Stimulated activated CD8-positive, alpha-beta memory T cell treated with anti-CD3 and anti-CD28 coated beads, Interleukin-4, amount 100 ng/mL, for 1 hour (primary cell): ENCODE data around the gene MORC3.
"Not testable (repeated sequence)": the region's sequence is repeated elsewhere in the genome, so short reads cannot be mapped to it uniquely, and the experiment has no call there.

ENCODE experiments used
- DNase-seq, 2 donors: peaks; one replicate each; pipeline ENCODE4 v3.0.0-alpha.2; 2020; ENCODE audit warnings: low read depth in 2 of 2, low spot score in 1 of 2

MORC3 gene

DNA sequence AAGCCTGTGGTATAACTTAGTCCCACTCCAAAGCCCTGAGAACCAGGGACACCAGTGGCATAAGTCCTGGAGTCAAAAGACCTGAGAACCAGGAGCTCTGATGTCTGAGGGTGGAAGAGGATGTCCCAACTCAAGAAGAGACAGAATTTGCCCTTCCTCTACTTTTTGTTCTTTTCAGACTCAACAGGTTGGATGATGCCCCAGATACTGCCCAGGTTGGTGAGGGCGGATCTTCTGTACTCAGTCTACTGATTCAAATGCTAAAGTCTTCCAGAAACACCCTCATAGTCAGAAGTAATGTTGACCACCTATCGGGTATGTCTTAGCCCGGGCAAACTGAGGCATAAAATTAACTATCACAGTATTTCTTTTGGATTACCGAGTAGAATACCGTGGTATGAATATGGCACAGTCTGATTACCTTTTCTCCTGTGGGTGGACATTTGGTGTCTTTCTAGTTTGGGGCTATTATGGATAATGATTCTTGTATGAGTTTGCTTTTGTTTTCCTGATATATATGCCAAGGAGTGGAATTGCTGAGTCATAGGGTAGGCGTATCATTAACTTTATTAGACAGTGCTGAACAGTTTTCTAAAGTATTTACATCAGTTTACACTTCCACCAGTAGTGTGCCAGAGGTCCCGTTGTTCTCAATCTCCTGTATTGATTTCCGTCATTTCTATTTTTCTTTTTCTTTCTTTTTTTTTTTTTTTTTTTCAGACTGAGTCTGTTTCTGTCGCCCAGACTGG, 62.0 kb downstream of the MORC3 start:
- no peak for DNase-seq

DNA sequence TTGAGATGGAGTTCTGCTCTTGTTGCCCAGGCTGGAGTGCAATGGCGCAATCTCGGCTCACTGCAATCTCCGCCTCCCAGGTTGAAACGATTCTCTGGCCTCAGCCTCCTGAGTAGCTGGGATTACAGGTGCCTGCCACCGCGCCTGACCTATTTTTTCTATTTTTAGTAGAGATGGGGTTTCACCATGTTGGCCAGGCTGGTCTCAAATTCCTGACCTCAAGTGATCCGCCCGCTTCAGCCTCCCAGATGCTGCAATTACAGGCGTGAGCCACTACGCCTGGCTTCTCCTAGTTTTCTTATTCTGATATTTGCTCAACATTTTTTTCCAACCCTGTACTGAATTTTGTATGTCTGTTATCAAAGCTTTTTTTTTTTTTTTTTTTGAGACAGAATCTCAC, 62.7 kb downstream of the MORC3 start:
- not testable (repeated sequence) for DNase-seq

DNA sequence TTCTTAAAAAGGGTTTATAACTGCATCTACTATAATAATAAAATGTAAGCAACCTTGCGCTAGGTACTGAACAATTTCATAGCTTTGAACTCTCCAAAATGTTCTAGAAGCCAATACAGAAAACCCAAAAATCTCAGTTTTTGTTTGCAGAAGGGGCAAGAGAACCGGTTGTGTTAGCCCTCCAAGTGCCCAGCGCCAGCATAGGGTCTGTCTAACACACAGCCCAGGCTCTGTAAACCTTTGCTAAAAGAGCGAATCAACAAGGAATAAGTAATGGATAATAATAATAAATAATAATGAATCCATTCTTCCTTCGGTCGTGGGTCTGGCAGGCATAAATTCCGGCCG, 64.9 kb downstream of the MORC3 start:
- no peak for DNase-seq

DNA sequence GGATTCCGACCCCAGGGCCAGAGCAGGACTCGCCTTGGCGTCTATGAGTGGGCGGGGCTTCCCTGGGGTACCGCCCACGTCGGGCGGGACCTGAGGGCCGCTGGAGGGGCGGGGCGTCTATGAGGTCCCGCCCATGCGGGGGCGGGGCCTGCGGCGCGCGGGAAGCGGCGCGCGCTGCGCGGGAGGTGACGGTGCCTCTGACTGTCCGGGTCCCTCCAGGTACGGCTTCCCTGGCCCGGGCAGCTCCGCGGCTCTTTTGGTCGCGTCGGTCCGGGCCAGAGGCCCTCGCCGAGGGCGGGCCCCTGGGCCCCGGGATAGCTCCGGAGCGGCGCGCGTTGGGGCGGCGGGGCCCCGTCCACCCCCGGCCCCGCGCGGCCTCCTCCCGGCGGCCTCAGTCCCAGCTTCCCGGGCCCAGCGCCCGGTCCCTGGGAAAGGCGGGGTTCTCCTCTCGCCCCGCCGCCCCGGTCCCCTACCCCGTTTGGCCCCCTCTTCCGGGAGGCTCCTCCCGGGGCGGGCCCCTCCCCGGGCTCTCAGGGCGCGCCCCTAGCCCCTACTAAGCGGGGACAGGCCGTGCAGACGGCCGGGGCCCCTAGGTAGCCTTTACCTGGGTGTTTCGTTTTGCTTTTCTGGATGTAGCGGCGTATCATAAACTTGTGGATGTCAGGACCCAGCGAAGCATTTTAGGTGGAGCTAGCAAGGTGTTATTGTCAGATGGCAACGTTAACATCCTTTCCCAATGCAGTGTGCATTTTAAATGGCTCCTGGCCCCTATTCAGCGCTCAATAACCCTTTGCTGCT, 65.4 kb downstream of the MORC3 start, which contains the start of gene CHAF1B:
TSS of gene CHAF1B (plus strand) at position 160 of the 798 bp plus-strand sequence. CDS start 745 bp downstream, outside the sequence.
- DNase-seq: peak; percentile 52 to 62

DNA sequence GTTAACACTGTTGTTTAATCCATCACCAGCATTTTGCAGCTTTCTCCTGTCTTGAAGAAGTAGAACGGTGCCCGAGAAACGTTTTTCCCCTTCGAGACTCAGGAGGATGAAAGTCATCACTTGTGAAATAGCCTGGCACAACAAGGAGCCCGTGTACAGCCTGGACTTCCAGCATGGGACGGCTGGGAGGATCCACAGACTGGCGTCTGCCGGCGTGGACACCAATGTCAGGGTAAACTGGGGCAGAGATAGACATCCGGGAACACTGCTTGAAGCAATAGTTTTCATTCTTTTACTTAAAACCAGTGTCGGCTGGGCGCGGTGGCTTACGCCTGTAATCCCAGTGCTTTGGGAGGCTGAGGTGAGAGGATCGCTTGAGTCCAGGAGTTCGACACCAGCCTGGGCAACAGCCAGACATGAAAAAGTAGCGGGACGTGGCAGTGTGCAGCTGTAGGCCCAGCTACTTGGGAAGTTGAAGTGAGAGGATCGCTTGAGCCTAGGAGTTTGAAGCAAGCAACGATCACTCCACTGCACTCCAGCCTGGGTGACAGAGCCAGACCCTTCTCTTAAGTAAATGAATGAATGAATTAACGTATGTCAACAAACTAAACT, 66.1 kb downstream of the MORC3 start:
- no peak for DNase-seq

DNA sequence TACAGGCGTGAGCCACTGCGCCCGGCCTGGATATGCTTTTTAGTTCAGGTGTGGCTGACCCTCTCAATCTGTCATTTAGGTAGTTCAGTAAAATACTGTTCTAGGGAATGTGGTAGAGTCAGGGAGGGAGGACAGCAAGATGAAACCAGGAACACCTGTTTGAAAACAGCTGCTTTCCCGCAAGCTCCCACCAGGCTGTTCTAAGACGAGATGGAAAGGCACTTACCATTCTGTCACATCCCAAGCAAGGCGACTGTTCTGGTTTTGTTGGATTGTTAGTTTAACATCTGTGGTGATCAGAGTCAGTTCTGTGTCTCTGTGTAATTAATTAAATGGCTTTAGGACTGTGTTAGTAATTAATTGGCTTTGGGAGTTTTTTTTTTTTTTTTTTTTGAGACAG, 68.1 kb downstream of the MORC3 start:
- no peak for DNase-seq

DNA sequence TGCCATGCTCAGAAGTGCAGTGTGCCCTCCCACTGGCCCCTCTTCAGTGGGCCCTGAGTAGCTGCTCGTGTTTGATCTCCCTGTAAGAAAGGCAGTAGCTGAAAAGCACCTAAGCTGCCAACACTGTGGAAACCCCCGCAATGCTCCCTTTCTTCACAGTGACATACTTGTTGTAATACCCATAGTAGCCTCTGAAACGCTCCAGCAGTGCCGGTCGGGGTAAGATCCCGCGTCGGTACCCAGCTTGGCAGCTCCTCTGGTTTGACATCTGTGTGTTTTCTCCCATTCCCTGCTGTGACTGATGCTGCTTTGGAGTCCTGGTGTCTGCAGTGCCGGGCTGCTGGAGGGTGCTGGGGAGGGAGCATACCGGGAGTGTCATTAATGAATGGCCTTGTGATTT, 68.8 kb downstream of the MORC3 start:
- DNase-seq: no peak

DNA sequence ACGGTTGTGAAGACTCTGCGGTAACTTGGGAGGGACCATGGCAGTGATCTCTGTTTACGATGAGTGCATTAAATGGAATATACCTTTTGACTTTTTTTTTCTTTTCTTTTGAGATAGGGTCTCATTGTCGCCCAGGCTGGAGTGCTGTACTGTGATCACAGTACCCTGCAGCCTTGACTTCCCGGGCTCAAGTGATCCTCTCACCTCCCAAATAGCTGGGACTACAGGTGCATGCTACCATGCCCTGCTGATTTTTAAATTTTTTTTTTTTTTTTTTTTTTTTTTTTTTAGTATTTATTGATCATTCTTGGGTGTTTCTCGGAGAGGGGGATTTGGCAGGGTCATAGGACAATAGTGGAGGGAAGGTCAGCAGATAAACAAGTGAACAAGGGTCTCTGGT, 71.7 kb downstream of the MORC3 start:
- DNase-seq: not testable (repeated sequence)

DNA sequence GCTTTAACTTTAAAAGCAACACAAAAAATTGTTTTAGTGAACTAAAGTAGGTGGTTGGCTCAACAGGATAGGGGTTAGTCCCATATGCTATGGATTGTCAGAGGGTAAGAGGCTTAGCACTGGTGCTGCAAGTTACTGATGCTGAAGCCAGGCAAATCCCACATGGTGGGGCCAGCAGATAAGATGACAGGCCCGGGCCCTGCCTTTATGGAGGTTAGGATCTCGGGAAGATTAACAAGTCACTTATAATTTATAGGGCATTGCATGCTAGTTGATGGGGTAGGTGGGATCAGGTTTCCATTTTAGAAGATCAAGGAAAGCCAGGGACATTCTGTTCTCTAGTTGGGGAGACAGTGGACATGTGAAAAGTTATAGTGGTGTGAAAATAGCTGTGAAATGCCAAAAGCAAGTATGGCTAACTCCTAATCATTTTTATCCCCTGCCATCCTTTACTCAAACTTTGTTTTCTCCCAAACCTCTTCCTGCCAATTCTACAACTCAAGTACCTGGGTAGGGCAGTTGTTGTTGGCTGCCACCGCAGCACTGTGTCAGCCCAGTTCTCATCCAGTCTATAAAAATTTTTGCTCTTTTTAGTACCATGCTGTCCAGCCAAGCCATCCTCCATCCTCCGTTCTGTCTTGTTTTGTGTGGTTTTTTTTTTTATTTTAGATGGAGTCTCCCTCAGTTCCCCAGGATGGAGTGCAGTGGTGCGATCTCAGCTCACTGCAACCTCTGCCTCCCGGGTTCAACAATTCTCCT, 75.5 kb downstream of the MORC3 start:
- DNase-seq: no peak

DNA sequence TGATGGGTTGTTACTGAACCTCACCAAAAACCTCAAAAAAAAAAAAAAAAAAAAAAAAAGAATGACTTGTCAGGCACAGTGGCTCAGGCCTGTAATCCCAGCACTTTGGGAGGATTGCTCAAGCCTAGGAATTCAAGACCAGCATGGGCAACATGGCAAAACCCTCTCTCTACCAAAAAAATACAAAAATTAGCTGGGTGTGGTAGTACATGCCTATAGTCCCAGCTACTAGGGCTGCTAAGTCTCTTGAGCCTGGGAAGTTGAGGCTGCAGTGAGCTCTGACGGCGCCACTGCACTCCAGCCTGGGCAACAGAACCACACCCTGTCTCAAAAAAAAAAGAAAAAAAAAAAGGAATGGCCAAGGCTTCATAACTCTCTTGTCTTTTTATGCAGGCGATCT, 76.3 kb downstream of the MORC3 start:
- no peak for DNase-seq

DNA sequence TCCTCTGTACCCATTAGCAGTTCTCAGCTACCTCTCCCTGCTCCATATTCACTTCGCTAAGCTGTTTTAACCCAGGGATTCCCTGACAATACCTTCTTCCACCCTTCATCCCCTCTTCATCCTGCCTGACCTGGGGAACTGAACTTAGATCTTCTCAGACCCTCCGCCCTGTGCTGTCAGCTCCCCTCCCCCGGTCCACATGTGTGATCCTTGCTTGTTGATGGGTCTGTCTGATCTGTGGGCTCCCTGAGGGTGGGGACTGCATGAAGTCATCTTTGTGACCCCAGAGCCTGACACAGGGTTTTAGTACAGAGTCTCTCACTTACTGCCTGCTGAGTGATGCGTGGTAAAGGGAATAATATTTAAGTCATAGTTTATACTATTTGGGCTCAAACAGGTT, 77.0 kb downstream of the MORC3 start:
- DNase-seq: no peak

DNA sequence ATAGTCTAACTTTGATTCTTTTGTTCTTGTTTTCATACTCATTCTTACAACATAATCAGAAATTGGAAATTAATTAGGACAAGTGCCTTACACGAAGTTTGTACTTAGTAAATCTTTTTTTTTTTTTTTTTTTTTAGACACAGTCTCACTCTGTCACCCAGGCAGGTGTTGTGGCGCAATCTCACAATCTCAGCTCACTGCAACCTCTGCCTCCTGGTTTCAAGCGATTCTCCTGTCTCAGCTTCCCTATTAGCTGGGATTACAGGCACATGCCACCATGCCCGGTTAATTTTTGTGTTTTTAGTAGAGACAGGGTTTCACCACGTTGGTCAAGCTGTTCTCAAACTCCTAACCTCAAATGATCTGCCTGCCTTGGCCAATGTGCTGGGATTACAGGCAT, 77.6 kb downstream of the MORC3 start:
- DNase-seq: no peak

DNA sequence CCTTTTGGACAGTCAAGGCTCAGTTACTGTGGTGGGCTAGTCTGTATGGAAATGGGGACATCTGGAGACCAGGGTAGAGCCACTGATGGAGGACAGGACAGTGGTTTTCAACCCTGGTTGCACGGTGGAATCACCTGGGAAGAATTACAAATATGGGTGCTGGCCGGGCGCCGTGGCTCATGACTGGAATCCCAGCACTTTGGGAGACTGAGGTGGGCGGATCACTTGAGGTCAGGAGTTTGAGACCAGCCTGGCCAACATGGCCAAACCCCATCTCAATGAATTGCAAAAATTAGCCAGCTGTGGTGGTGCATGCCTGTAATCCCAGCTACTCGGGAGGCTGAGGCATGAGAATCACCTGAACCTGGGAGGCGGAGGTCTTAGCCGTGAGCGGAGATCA, 79.7 kb downstream of the MORC3 start:
- DNase-seq: not testable (repeated sequence)

DNA sequence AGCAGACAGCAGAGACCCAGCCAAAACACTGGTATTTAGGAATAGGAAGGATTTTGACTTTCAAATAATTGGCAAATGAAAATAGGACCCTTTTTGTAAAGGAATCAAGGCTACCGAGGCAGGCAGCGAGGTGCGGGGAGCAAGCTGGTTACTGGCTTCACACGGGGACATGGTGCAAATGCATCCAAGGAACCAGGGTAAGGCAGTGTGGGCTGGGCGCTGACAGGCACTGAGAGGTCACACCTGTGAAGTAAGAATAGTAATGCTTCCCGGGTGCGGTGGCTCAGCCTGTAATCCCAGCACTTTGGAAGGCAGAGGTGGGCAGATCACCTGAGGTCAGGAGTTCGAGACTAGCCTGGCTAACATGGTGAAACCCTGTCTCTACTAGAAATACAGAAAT, 80.7 kb downstream of the MORC3 start:
- no peak for DNase-seq

DNA sequence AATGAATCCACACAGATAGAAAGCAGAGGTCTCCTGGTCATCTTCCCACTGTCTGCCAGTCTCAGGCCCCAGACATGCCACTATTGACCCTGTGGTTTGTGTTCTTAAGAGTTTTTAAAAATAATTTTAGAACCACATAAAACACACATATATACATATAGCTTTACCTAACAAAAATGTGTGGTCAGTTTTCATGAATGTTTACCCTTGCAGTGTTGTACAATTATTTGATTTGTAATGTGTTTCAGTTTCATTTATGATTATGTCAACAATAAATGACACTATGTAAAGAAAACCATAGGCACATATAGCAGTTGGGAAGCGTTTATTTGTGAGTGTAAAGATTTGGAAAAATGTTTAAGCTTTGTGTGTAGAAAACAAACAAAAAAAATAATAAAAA, 82.3 kb downstream of the MORC3 start:
- DNase-seq: no peak

DNA sequence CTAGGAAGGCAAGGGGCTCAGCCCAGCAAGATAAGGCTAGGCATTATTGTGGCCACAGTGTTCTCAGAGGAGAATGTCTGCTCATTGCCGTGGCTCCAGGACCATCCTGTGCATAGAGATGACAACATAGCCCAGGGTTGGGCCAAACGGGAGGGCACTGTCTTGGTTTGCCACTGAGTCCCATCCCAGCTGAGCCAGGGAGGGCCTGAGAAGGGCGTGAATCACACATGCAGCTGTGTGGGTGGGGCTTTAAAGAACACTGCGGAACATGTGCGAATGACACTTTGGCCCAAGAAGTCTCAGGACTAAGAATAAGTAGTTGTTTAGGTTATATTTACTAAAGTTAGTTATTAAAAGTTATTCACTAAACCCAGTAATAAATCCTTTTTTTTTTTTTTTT, 83.7 kb downstream of the MORC3 start:
- DNase-seq: no peak

DNA sequence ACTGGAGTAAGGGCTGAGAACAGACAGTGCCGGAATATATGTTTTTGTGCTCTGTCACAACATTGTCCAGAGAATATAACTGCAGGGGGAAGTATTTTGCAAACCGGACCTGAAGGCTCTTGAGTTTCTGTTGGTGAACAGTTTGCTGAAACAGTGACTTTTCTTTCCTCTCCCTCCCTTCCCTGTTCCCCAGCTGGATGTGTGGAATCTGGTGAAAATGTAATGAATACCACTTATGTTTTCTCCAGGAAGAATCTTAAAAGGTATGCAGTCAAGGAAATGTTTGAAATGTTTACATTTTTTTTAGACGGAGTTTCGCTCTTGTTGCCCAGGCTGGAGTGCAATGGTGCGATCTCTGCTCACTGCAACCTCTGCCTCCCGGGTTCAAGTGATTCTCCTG, 88.6 kb downstream of the MORC3 start:
- DNase-seq: no peak

DNA sequence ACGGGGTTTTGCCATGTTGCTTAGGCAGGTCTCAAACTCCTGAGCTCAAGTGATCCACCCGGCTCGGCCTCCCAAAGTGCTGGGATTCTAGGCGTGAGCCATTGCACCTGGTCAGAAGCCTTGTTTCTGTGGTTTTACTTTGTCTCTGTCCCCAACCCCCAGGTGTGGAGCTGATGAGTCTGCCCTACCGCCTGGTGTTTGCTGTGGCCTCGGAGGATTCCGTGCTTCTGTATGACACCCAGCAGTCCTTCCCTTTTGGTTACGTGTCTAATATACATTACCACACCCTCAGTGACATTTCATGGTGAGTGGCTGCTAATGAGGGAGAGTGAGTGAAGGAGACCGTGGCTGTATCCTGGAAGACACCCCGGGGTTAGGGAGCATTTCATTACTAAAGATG, 91.3 kb downstream of the MORC3 start:
- no peak for DNase-seq

DNA sequence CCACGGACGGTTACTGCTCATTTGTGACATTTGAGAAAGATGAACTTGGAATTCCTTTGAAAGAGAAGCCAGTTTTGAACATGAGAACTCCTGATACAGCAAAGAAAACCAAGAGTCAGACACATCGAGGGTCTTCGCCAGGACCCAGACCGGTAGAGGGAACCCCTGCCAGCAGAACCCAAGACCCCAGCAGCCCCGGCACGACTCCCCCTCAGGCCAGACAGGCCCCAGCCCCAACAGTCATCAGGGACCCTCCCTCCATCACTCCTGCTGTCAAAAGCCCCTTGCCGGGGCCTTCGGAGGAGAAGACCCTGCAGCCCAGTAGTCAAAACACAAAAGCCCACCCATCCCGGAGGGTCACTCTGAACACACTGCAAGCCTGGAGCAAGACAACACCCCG, 92.9 kb downstream of the MORC3 start:
- no peak for DNase-seq

DNA sequence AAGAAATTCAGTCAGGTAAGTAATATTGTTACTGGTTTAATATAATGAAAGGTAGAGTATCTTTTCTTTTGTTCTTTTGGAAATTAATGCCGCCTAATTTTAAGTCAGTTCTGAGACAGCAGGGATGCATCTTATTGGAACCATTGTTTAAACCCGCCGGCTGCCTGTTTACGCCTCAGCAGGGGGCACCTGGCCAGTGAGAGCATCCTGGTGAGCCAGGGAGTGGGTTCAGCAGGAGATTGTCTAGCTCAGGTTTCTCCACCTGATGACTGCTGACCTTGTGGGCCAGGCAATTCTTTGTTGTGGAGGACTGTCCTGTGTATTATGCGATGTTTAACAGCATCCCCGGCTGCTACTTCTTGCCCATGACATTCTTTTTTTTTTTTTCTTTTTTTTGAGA, 95.4 kb downstream of the MORC3 start:
- DNase-seq: no peak

DNA sequence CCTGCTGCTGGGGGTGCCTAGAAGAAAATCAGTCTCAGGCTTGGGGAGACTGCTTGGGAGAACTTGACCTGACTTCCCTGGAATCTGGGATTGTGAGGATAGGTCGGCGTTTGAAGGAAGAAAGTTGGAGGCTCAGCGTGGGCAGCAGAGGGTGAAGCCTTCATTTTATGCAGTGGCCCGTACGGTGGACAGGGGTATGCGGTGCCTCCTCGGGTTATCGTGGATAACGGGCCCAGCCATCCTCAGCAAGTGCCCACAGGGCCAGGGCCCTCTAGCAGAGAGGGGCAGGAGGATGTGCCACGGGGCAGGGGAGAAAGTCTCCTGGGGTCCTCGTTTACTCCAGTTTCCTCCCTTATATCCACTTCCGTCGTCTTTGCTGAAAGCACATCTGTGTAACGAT, 99.2 kb downstream of the MORC3 start:
- DNase-seq: no peak

DNA sequence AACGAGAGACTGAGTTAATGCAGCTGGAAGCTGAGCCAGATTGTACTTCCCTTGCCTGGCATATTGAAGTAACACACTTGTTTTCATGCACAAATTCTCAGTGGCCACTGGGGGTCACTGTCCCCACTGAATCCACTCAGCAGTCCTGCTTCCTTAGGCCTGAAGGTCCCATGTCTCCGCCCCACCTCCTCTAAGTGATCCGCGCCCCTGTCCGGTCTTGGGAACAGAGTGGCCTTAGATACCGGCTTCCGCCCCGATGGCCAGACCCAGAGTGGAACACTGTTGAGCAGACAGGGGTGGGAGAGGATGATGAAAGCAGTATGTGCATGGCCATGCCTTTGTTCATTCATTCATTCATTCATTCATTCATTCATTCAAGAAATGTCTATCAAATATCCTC, 100.0 kb downstream of the MORC3 start:
- peak; percentile 13 to 21 for DNase-seq
